ENCODE results near the gene RASSF5. TPM values are rescaled to one million over a fixed set of nuclear protein-coding genes. Genes with fewer than 3 reads are reported as not detected.

Gene RASSF5
- total and polyA plus RNA-seq, 9 of the 15 experiments (the other 6 are each of a cell fraction or from before 2014, with no cell fraction given), result 6.1 to 41.0 (median 25.2) TPM

DNA sequence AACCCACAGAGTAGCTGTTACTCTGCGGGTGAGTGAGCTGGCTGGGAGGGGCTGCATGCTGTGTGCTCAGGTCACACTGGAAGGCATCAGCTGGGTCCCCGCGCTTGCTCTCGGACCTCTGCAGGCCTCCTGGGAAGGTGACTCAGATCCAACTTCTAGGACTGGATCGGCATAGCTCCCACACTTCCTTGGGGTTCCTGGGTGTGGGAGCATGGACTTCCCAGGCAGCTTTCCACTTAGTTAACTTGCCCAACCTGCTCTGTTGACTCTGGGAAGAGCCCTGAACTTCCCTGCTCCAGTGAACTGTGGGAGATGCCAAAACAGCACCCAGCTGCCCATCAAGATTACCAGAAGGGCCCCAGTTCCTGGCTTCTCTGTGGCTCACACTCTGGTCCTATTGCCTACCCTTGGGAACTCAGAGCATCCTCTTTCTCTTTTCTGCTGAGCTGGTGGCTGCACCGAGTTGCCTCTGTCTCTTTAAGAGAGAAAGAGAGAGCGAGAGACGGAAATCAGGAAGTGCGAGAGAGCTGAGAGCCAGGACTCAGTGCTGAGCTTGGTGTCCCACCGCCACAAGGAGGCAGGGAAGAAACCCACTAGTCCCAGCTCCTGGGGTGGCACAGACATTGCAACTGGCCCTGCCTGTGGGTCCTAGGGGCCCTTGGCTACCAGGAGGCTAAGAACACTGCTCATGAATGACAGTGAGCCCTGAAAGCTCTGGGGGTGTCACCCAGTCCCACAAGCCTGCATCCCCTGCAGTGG lies 37.2 kb upstream of the RASSF5 start, which contains the start of gene IKBKE:
IKBKE (plus strand) TSS at position 544 of the 759 bp plus-strand sequence. CDS start 2,752 bp downstream, outside the sequence.
- no peaks in the 10 kb centered on the region for H4K20me1 ChIP-seq (replicated peaks; ENCODE audit: control insufficient read depth, insufficient read depth, low read length)
- H2AFZ ChIP-seq (ENCODE audit: low read depth, low read length), result peak within 1 kb of the TSS; percentile 86
- FAIRE-seq, result peak; percentile 56
- BruUV-seq (replicated peaks), result no TSS peak
- peak in 3 of 4 experiments; percentile 45 to 74 (median 73) for DNase-seq (ENCODE audit: extremely low read depth in 1 of 4, low spot score in 3 of 4)
- intact Hi-C loops (cut with micrococcal nuclease), result loop anchor here (10.0 kb wide), 1 partner anchor 605 kb away; no protein-coding TSS in a partner anchor
- peak within 1 kb of the TSS in 1 of 2 experiments; percentile 89; a peak in 2 of 4 replicates for H3K9ac ChIP-seq (ENCODE audit: insufficient read depth in 1 of 2, low read depth in 2 of 2, low read length in 2 of 2)
- H3K9me1 ChIP-seq (ENCODE audit: control insufficient read depth, insufficient read depth, low read length), result no peaks in the 10 kb centered on the region
- H3K27ac ChIP-seq (ENCODE audit: extremely low read depth, low read depth, low read length), result no peak within 1 kb of the TSS
- no peaks in the 10 kb centered on the region for H3K9me3 ChIP-seq (replicated peaks; ENCODE audit: control insufficient read depth, insufficient read depth, low read depth, low read length)
- no peaks in the 10 kb centered on the region for H3K79me2 ChIP-seq (ENCODE audit: control insufficient read depth, insufficient read depth, low read length)
- peaks cover 0 to 16% of the 10 kb centered on the region in 2 experiments; a peak in 3 of 5 replicates for H3K27me3 ChIP-seq (ENCODE audit: control insufficient read depth in 2 of 2, insufficient read depth in 2 of 2, low read length in 2 of 2)
- peaks cover 22 to 41% of the 10 kb centered on the region in 2 experiments for H3K4me1 ChIP-seq (replicated peaks in 1 of 2; ENCODE audit: control insufficient read depth in 2 of 2, insufficient read depth in 2 of 2, low read length in 2 of 2)
- WGBS (ENCODE audit: insufficient coverage, low coverage, missing lambda C conversion rate), result 12% methylated on average over 10 of the region's 10 CpGs
- CTCF ChIA-PET (ENCODE audit: low intra/inter-chr PET ratio), result interaction anchor here (0.6 kb wide), 1 partner anchor 952 kb away, joined by 3 read pairs; no protein-coding TSS in a partner anchor
- peak within 1 kb of the TSS; percentile 34 for H3K4me3 ChIP-seq
- no peaks in the 10 kb centered on the region for H3K36me3 ChIP-seq (ENCODE audit: control insufficient read depth, insufficient read depth, low read length)
- POLR2A ChIA-PET, result interaction anchor here (0.6 to 1.5 kb wide), 5 partner anchors 10 to 40 kb away, joined by 3 to 7 read pairs (median 5); no protein-coding TSS in a partner anchor
- ATAC-seq, result peak; percentile 81
- in situ Hi-C loops (cut with MboI), result no loop called here
- H3K4me2 ChIP-seq (ENCODE audit: insufficient read depth, low read length), result peak within 1 kb of the TSS; percentile 77
- no peak for TF ChIP-seq PHF21A (IDR thresholded peaks at IDR 0.05; ENCODE audit: borderline replicate concordance, low read depth)
- TF ChIP-seq RBM22 (IDR thresholded peaks at IDR 0.05; ENCODE audit: low read depth, low read length, poor library complexity, severe bottlenecking), result no peak
- TF ChIP-seq DACH1 (IDR thresholded peaks at IDR 0.05; ENCODE audit: partially characterized antibody), result no peak
- TF ChIP-seq, protein P1, sequence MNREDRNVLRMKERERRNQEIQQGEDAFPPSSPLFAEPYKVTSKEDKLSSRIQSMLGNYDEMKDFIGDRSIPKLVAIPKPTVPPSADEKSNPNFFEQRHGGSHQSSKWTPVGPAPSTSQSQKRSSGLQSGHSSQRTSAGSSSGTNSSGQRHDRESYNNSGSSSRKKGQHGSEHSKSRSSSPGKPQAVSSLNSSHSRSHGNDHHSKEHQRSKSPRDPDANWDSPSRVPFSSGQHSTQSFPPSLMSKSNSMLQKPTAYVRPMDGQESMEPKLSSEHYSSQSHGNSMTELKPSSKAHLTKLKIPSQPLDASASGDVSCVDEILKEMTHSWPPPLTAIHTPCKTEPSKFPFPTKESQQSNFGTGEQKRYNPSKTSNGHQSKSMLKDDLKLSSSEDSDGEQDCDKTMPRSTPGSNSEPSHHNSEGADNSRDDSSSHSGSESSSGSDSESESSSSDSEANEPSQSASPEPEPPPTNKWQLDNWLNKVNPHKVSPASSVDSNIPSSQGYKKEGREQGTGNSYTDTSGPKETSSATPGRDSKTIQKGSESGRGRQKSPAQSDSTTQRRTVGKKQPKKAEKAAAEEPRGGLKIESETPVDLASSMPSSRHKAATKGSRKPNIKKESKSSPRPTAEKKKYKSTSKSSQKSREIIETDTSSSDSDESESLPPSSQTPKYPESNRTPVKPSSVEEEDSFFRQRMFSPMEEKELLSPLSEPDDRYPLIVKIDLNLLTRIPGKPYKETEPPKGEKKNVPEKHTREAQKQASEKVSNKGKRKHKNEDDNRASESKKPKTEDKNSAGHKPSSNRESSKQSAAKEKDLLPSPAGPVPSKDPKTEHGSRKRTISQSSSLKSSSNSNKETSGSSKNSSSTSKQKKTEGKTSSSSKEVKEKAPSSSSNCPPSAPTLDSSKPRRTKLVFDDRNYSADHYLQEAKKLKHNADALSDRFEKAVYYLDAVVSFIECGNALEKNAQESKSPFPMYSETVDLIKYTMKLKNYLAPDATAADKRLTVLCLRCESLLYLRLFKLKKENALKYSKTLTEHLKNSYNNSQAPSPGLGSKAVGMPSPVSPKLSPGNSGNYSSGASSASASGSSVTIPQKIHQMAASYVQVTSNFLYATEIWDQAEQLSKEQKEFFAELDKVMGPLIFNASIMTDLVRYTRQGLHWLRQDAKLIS (CRISPR knock-in tag; IDR thresholded peaks at IDR 0.05), result peak; percentile 85; the same call in 1 of the 2 replicates
- TF ChIP-seq KLF1 (tag; IDR thresholded peaks at IDR 0.05), result 0 out of 2 replicates have a peak, but pooled peaks have one; percentile 13
- peak; percentile 84; the same call in 1 of the 2 replicates for TF ChIP-seq PHF8 (IDR thresholded peaks at IDR 0.05; ENCODE audit: borderline replicate concordance, low read length)
- TF ChIP-seq KDM2B (CRISPR knock-in tag; IDR thresholded peaks at IDR 0.05), result no peak
- TF ChIP-seq, protein P2, sequence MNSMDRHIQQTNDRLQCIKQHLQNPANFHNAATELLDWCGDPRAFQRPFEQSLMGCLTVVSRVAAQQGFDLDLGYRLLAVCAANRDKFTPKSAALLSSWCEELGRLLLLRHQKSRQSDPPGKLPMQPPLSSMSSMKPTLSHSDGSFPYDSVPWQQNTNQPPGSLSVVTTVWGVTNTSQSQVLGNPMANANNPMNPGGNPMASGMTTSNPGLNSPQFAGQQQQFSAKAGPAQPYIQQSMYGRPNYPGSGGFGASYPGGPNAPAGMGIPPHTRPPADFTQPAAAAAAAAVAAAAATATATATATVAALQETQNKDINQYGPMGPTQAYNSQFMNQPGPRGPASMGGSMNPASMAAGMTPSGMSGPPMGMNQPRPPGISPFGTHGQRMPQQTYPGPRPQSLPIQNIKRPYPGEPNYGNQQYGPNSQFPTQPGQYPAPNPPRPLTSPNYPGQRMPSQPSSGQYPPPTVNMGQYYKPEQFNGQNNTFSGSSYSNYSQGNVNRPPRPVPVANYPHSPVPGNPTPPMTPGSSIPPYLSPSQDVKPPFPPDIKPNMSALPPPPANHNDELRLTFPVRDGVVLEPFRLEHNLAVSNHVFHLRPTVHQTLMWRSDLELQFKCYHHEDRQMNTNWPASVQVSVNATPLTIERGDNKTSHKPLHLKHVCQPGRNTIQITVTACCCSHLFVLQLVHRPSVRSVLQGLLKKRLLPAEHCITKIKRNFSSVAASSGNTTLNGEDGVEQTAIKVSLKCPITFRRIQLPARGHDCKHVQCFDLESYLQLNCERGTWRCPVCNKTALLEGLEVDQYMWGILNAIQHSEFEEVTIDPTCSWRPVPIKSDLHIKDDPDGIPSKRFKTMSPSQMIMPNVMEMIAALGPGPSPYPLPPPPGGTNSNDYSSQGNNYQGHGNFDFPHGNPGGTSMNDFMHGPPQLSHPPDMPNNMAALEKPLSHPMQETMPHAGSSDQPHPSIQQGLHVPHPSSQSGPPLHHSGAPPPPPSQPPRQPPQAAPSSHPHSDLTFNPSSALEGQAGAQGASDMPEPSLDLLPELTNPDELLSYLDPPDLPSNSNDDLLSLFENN (IDR thresholded peaks at IDR 0.05; ENCODE audit: low read depth in 2 of 2, low read length in 2 of 2), result 0 out of 4 replicates have a peak, but pooled peaks of 1 of the 2 experiments have one; percentile 14
- TF ChIP-seq, protein P3, sequence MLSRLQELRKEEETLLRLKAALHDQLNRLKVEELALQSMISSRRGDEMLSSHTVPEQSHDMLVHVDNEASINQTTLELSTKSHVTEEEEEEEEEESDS (CRISPR knock-in tag; IDR thresholded peaks at IDR 0.05), result no peak
- TF ChIP-seq RBM15 (IDR thresholded peaks at IDR 0.05; ENCODE audit: insufficient read depth, low read length), result no peak
- TF ChIP-seq SMC3 (conservative IDR thresholded peaks at IDR 0.05; ENCODE audit: insufficient read depth, low read depth, low read length), result 0 out of 2 replicates have a peak, but pooled peaks have one; percentile 2

Data from K562 (cell line).